Heart right ventricle (tissue), 16 donors: Measurements from ENCODE around the gene ACE2. TPM values are rescaled to one million over a fixed set of nuclear protein-coding genes. Genes with fewer than 3 reads are reported as not detected.

Experiments used
- ATAC-seq, 8 donors: fragments of 200-7000 bp; cut with Tn5 transposase; one replicate each; pipeline ENCODE4 v1.9.1; 2020; ENCODE audit warnings: mild to moderate bottlenecking in 8 of 8, moderate library complexity in 8 of 8, moderate number of reproducible peaks in 1 of 8
- DNase-seq, 2 donors: peaks; one replicate each; pipeline ENCODE4 v3.0.0-alpha.2; 2020
- H3K27ac ChIP-seq, 10 donors: fragments of 200-600 bp; sonication (generic) in 2 of 10; one replicate each; pipeline versions ENCODE4 v1.5.0 to v1.8.0; 2020 to 2022; ENCODE audit warnings: mild to moderate bottlenecking in 3 of 10
- H3K27me3 ChIP-seq, 7 donors: fragments of 200-600 bp; one replicate each; pipeline ENCODE4 v1.8.0; 2021 to 2022; ENCODE audit warnings: mild to moderate bottlenecking in 2 of 7
- H3K36me3 ChIP-seq, 9 donors: fragments of 200-600 bp; sonication (generic) in 1 of 9; one replicate each; pipeline versions ENCODE4 v1.5.0 to v1.8.0; 2020 to 2022; ENCODE audit warnings: mild to moderate bottlenecking in 2 of 9
- H3K4me1 ChIP-seq, 9 donors: fragments of 200-600 bp; sonication (generic) in 1 of 9; one replicate each; pipeline versions ENCODE4 v1.5.0 to v1.8.0; 2020 to 2022; ENCODE audit warnings: mild to moderate bottlenecking in 4 of 9
- H3K4me3 ChIP-seq, 10 donors: fragments of 200-600 bp; sonication (generic) in 2 of 10; one replicate each; pipeline versions ENCODE4 v1.5.0 to v1.8.0; 2020 to 2022; ENCODE audit warnings: mild to moderate bottlenecking in 7 of 10, moderate library complexity in 2 of 10
- H3K9me3 ChIP-seq, 11 donors: fragments of 200-600 bp in 10 of 11; sonication (generic) in 2 of 11; one replicate each; pipeline versions ENCODE4 v1.5.0 to v1.8.0; 2013 to 2022; ENCODE audit warnings: mild to moderate bottlenecking in 2 of 11, control low read depth in 1 of 11, moderate library complexity in 1 of 11
- CTCF ChIP-seq, 9 donors: fragments of 200-600 bp; sonication (generic) in 2 of 9; IDR thresholded peaks; one replicate each; pipeline versions ENCODE4 v1.5.0 to v1.8.0; 2021 to 2022; ENCODE audit warnings: antibody characterized with exemption in 9 of 9, mild to moderate bottlenecking in 5 of 9, moderate library complexity in 1 of 9
- WGBS, 2 donors: extraction: QIAGEN DNeasy Blood & Tissue Kit; methylation state at CpG; one replicate each; pipeline ENCODE4 v1.1.7; 2013; ENCODE audit warnings: inconsistent platforms in 1 of 2; 5-methylcytosine and 5-hydroxymethylcytosine counted together
- intact Hi-C, 10 donors: fragments of 100-400 bp; cut with DNase I; formaldehyde crosslinking; loops; one replicate each; pipeline versions ENCODE4 v1.11.1 to v1.14.2; 2022
- polyA plus RNA-seq, 2 donors: library from polyadenylated mRNA; stranded (reverse); fragments of 200-250 nt; gene quantifications; one replicate each; pipeline ENCODE4 v1.2.3, GENCODE V29; 2013
- total RNA-seq, 10 donors: library from RNA; stranded (reverse); fragmentation: NEBNext Ultra II Directional in 3 of 10; extraction: Animal tissue kit (Norgen Biotek cat#: 25700) in 3 of 10; gene quantifications; one replicate each; pipeline versions ENCODE4 v1.2.1 to v1.2.4, GENCODE V29; 2021 to 2023
- donor health status: Arrhythmogenic right ventricular cardiomyopathy.
- donor health status: ischemic (EF 13 %, LVEDD 7.1; RV severe dilation, severe dysfunction).
- donor health status: healthy with polysubstance abuse.
- donor health status: DM: no; HTN: yes; CAD: no.
- donor health status: DM: no; HTN: no; CAD: no.
- donor health status: ischemic (EF 25% LVEDD 6.9; RV normal size, moderate dysfunction).
- donor health status: ischemic (EF 25% LVEDD 5.7; RV mildly dilated, moderate dysfunction).
- donor health status: healthy.
- donor health status: DM: yes; HTN: yes; CAD: no.
- donor health status: Ischemic cardiomyopathy.
- donor health status: ischemic (EF 35%, LVEDD 5.7; RV mildly dilated, moderate dysfunction).
- donor health status: nonischemic (EF 11% LVEDD 7.7; RV severe dilation, severe dysfunction).
- donor health status: DM: yes; HTN: yes; CAD: no.
- donor health status: PGD.
- donor health status: ischemic (EF 29% LVEDD 5.4; RV normal size, mild dysfunction).
- donor health status: nonischemic (EF 23%, LVEDD 6.1; RV moderate dilation, normal function).

The ACE2 gene
- total and polyA plus RNA-seq, 12 donors: 6.7 to 42.4 (median 17.8) TPM

- no peak for TF ChIP-seq CTCF (IDR thresholded peaks at IDR 0.05)
- DNase-seq (no peak), ATAC-seq (no peak)
- H3K27me3 ChIP-seq: peaks cover 0 to 86% (median 0%) of the 10 kb centered on the region in 7 donors
- H3K4me3 ChIP-seq: no peak overlapping the region
- H3K4me1 ChIP-seq: no peaks in the 10 kb centered on the region
- WGBS, 2 donors: 69 to 79% methylated on average over 3 of the region's 3 CpGs
- H3K9me3 ChIP-seq: no peaks in the 10 kb centered on the region
- intact Hi-C loops: no loop called here
- no peaks in the 10 kb centered on the region for H3K36me3 ChIP-seq
- H3K27ac ChIP-seq: no peak overlapping the region
These were observed 1.2 kb upstream of the ACE2 start for GRCh38 chrX:15601932-15602331.

- no peaks in the 10 kb centered on the region for H3K9me3 ChIP-seq
- no peak for TF ChIP-seq CTCF (IDR thresholded peaks at IDR 0.05)
- H3K27ac ChIP-seq: peak overlapping the region in 7 of 10 donors; percentile 2 to 79 (median 73)
- peak overlapping the region in 2 of 10 donors; percentile 17 to 23 for H3K4me3 ChIP-seq
- DNase-seq: no peak
- ATAC-seq: no peak
- H3K36me3 ChIP-seq: no peaks in the 10 kb centered on the region
- intact Hi-C loops: no loop called here
- H3K4me1 ChIP-seq: no peaks in the 10 kb centered on the region
- H3K27me3 ChIP-seq: peaks cover 0 to 86% (median 0%) of the 10 kb centered on the region in 7 donors
These were observed 711 bp downstream of the ACE2 start for GRCh38 chrX:15600049-15600448.

GRCh38 chrX:15599461-15599860 lies 1.3 kb downstream of the ACE2 start:
- peaks cover 0 to 86% (median 0%) of the 10 kb centered on the region in 7 donors for H3K27me3 ChIP-seq
- ATAC-seq (no peak), DNase-seq (no peak)
- no peaks in the 10 kb centered on the region for H3K9me3 ChIP-seq
- H3K27ac ChIP-seq: peak overlapping the region in 5 of 10 donors; percentile 67 to 79 (median 74)
- intact Hi-C loops: loop anchor here in 3 of 10 donors (10.0 kb wide), 1 partner anchor 45 kb away; no protein-coding TSS in a partner anchor
- no peak for TF ChIP-seq CTCF (IDR thresholded peaks at IDR 0.05)
- H3K4me1 ChIP-seq: no peaks in the 10 kb centered on the region
- peak overlapping the region in 1 of 10 donors; percentile 23 for H3K4me3 ChIP-seq
- H3K36me3 ChIP-seq: no peaks in the 10 kb centered on the region
- WGBS, 2 donors: 75 to 78% methylated on average over 4 of the region's 4 CpGs

- H3K27ac ChIP-seq: peak overlapping the region in 5 of 10 donors; percentile 67 to 79 (median 74)
- DNase-seq: no peak
- no peak for TF ChIP-seq CTCF (IDR thresholded peaks at IDR 0.05)
- H3K9me3 ChIP-seq: no peaks in the 10 kb centered on the region
- intact Hi-C loops: loop anchor here in 3 of 10 donors (10.0 kb wide), 1 partner anchor 47 kb away; no protein-coding TSS in a partner anchor
- H3K27me3 ChIP-seq: peaks cover 0 to 86% (median 0%) of the 10 kb centered on the region in 7 donors
- no peaks in the 10 kb centered on the region for H3K4me1 ChIP-seq
- H3K36me3 ChIP-seq: peaks cover 0 to 3% (median 0%) of the 10 kb centered on the region in 9 donors
- 30 to 43% methylated on average over 3 of the region's 3 CpGs for WGBS, 2 donors
- ATAC-seq: peak in 5 of 8 donors; percentile 56 to 84 (median 58)
- H3K4me3 ChIP-seq: peak overlapping the region in 1 of 10 donors; percentile 22
These were observed 2.7 kb downstream of the ACE2 start for GRCh38 chrX:15598026-15598425.
